HT-29 (cell line): ENCODE measurements around the gene LRRTM4. TPM values are rescaled to one million over a fixed set of nuclear protein-coding genes. Genes with fewer than 3 reads are reported as not detected.
"Not testable (repeated sequence)": the region's sequence is repeated elsewhere in the genome, so short reads cannot be mapped to it uniquely, and the experiment has no call there.

Source experiments
- DNase-seq: peaks from one replicate; pipeline ENCODE4 v3.0.0-alpha.2; 2015; ENCODE audit warnings: low spot score
- small RNA-seq: library from RNA; depleted of rRNA; stranded (forward); fragments of <200 nt; gene quantifications from one replicate; pipeline ENCODE3, GENCODE V24; 2014
- total RNA-seq: library from RNA; depleted of rRNA; stranded (reverse); fragments of >200 nt; shearing (Covaris generic); gene quantifications from 2 replicates; pipeline ENCODE4 v1.2.3, GENCODE V29; 2014

The LRRTM4 gene
- total RNA-seq, 1 experiment from 2014 or later, result not detected

- no peak for DNase-seq
Observed at GRCh38 chr2:76749858-76750257, 772.3 kb downstream of the LRRTM4 start.

GRCh38 chr2:76748581-76749296 lies 773.4 kb downstream of the LRRTM4 start:
- no peak for DNase-seq

GRCh38 chr2:76745605-76746004 lies 776.6 kb downstream of the LRRTM4 start:
- DNase-seq, result no peak

- no peak for DNase-seq
Observed at GRCh38 chr2:76737607-76738006, 784.6 kb downstream of the LRRTM4 start.

GRCh38 chr2:76733736-76734135 lies 788.4 kb downstream of the LRRTM4 start:
- DNase-seq, result no peak

- DNase-seq, result no peak
Observed at GRCh38 chr2:76731157-76731556, 791.0 kb downstream of the LRRTM4 start.

GRCh38 chr2:76730021-76730420 lies 792.2 kb downstream of the LRRTM4 start:
- no peak for DNase-seq

GRCh38 chr2:76721226-76721625 lies 801.0 kb downstream of the LRRTM4 start:
- DNase-seq, result no peak

GRCh38 chr2:76713312-76713711 lies 808.9 kb downstream of the LRRTM4 start:
- no peak for DNase-seq

GRCh38 chr2:76711490-76711889 lies 810.7 kb downstream of the LRRTM4 start:
- no peak for DNase-seq

GRCh38 chr2:76700894-76701293 lies 821.3 kb downstream of the LRRTM4 start:
- DNase-seq, result no peak

- not testable (repeated sequence) for DNase-seq
Observed at GRCh38 chr2:76697998-76698713, 824.0 kb downstream of the LRRTM4 start.

Small RNAs within 50 kb of the gene (small RNA-seq; reads per million reads assigned to genes)
- 31.3 reads per million, percentile 93 among the genes with 10 or more reads in this experiment for gene RNA5SP98
